ENCODE data around the gene MRPS18A. TPM values are rescaled to one million over a fixed set of nuclear protein-coding genes. Genes with fewer than 3 reads are reported as not detected.
A peak's percentile ranks its signal among the peaks of the same experiment; 100 is the strongest.

MRPS18A gene
- 41.0 and 59.7 TPM in 2 replicates for polyA plus RNA-seq (2011; rRNA removed)
- 43.1 and 62.5 TPM in 2 replicates for polyA minus RNA-seq (2011; rRNA and poly(A)+ RNA removed)

- DNase-seq (ENCODE audit: low read depth, low spot score), result no peak
- Histone ChIP-seq H3K27me3 (ENCODE audit: control insufficient read depth, insufficient read depth, low read length) (no peaks in the 10 kb centered on the region), H3K9me3 (ENCODE audit: control insufficient read depth, insufficient read depth, low read length) (no peaks in the 10 kb centered on the region), H3K27ac (ENCODE audit: low read depth, low read length) (peak within 1 kb of the TSS; percentile 92), H3K4me3 (ENCODE audit: low read depth, low read length) (peak within 1 kb of the TSS; percentile 93)
- ChIA-PET POLR2A (interaction anchor here (0.6 to 1.1 kb wide), 4 partner anchors 11 to 30 kb away, joined by 4 read pairs; no protein-coding TSS in a partner anchor), CTCF (interaction anchor here (0.8 to 2.9 kb wide), 6 partner anchors 20 to 387 kb away, joined by 3 to 14 read pairs (median 6); partner anchors contain the start of gene VEGFA)
- TF ChIP-seq CTCF (IDR thresholded peaks at IDR 0.05; ENCODE audit: low read depth, low read length), result no peak
Measured at GRCh38 chr6:43687437-43688347, at the start of gene MRPS18A. Gene MRPS18A, minus strand, starts transcription at chr6:43687791. Its CDS starts 12 bp downstream, at chr6:43687779.

- Histone ChIP-seq H3K27me3 (ENCODE audit: control insufficient read depth, insufficient read depth, low read length) (peaks cover 13% of the 10 kb centered on the region), H3K27ac (ENCODE audit: low read depth, low read length) (no peak overlapping the region), H3K4me3 (ENCODE audit: low read depth, low read length) (no peak overlapping the region), H3K9me3 (ENCODE audit: control insufficient read depth, insufficient read depth, low read length) (no peaks in the 10 kb centered on the region)
- CTCF ChIA-PET, result no interaction called here
- no peak for DNase-seq (ENCODE audit: low read depth, low spot score)
- no peak for TF ChIP-seq CTCF (IDR thresholded peaks at IDR 0.05; ENCODE audit: low read depth, low read length)
- POLR2A ChIA-PET, result no interaction called here
Measured at GRCh38 chr6:43736844-43737243, 49.3 kb upstream of the MRPS18A start.

GRCh38 chr6:43736211-43736786 is 48.7 kb upstream of the MRPS18A start:
- no peak for DNase-seq (ENCODE audit: low read depth, low spot score)
- H3K27me3 ChIP-seq (ENCODE audit: control insufficient read depth, insufficient read depth, low read length), result peaks cover 13% of the 10 kb centered on the region
- TF ChIP-seq CTCF (IDR thresholded peaks at IDR 0.05; ENCODE audit: low read depth, low read length), result no peak
- no peaks in the 10 kb centered on the region for H3K9me3 ChIP-seq (ENCODE audit: control insufficient read depth, insufficient read depth, low read length)
- H3K27ac ChIP-seq (ENCODE audit: low read depth, low read length), result no peak overlapping the region
- POLR2A ChIA-PET, result interaction anchor here (0.6 kb wide), 1 partner anchor 32 kb away, joined by 3 read pairs; no protein-coding TSS in a partner anchor
- H3K4me3 ChIP-seq (ENCODE audit: low read depth, low read length), result no peak overlapping the region
- CTCF ChIA-PET, result no interaction called here

- POLR2A ChIA-PET, result interaction anchor here (0.6 kb wide), 1 partner anchor 31 kb away, joined by 3 read pairs; no protein-coding TSS in a partner anchor
- CTCF ChIA-PET, result no interaction called here
- no peak overlapping the region for H3K27ac ChIP-seq (ENCODE audit: low read depth, low read length)
- TF ChIP-seq CTCF (IDR thresholded peaks at IDR 0.05; ENCODE audit: low read depth, low read length), result no peak
- no peak for DNase-seq (ENCODE audit: low read depth, low spot score)
- no peaks in the 10 kb centered on the region for H3K9me3 ChIP-seq (ENCODE audit: control insufficient read depth, insufficient read depth, low read length)
- H3K27me3 ChIP-seq (ENCODE audit: control insufficient read depth, insufficient read depth, low read length), result peaks cover 9% of the 10 kb centered on the region
- no peak overlapping the region for H3K4me3 ChIP-seq (ENCODE audit: low read depth, low read length)
Measured at GRCh38 chr6:43735642-43736199, 48.1 kb upstream of the MRPS18A start.
